Measurements from ENCODE around the gene TLR8. TPM values are rescaled to one million over a fixed set of nuclear protein-coding genes. Genes with fewer than 3 reads are reported as not detected.
A peak's percentile ranks its signal among the peaks of the same experiment; 100 is the strongest.

The TLR8 gene
- total and polyA plus RNA-seq, 10 of the 15 experiments (the other 5 are each of a cell fraction or from before 2014, with no cell fraction given), result 0.04 TPM; not detected in 9

- TF ChIP-seq HSF1 (IDR thresholded peaks at IDR 0.05; ENCODE audit: low read depth, low read length) (no peak), REST (IDR thresholded peaks at IDR 0.05; ENCODE audit: low read depth, low read length) (no peak), NR2C2 (IDR thresholded peaks at IDR 0.05; ENCODE audit: borderline replicate concordance, control insufficient read depth, insufficient read length, low read depth) (no peak), CBX3 (IDR thresholded peaks at IDR 0.05; ENCODE audit: borderline replicate concordance, low read depth) (no peak), TBL1XR1 (IDR thresholded peaks at IDR 0.05; ENCODE audit: low read depth, low read length) (peak; percentile 72; the same call in 1 of the 2 replicates), PKNOX1 (IDR thresholded peaks at IDR 0.05) (peak; percentile 85), RELA (IDR thresholded peaks at IDR 0.05; ENCODE audit: borderline replicate concordance, partially characterized antibody) (no peak), CBX5 (IDR thresholded peaks at IDR 0.05; ENCODE audit: low read depth) (no peak), EP300 (IDR thresholded peaks at IDR 0.05; ENCODE audit: borderline replicate concordance in 1 of 2, control insufficient read depth in 1 of 2, low read depth in 2 of 2, low read length in 2 of 2) (no peak), USF2 (IDR thresholded peaks at IDR 0.05; ENCODE audit: borderline replicate concordance, low read depth, low read length) (no peak), TCF7 (IDR thresholded peaks at IDR 0.05; ENCODE audit: borderline replicate concordance) (0 out of 2 replicates have a peak, but pooled peaks have one; percentile 39), SREBF1 (IDR thresholded peaks at IDR 0.05; ENCODE audit: low read length) (no peak), ZNF274 (IDR thresholded peaks at IDR 0.05; ENCODE audit: insufficient read depth, insufficient read length) (no peak), E2F4 (IDR thresholded peaks at IDR 0.05; ENCODE audit: low read depth, low read length) (no peak), ASH2L (IDR thresholded peaks at IDR 0.05; ENCODE audit: borderline replicate concordance, low read depth) (no peak), CHD2 (IDR thresholded peaks at IDR 0.05; ENCODE audit: borderline replicate concordance, low read depth, low read length) (no peak), SPI1 (IDR thresholded peaks at IDR 0.05; ENCODE audit: borderline replicate concordance, insufficient read depth, low read depth, low read length) (no peak), NKRF (conservative IDR thresholded peaks at IDR 0.05) (no peak), MTA3 (IDR thresholded peaks at IDR 0.05; ENCODE audit: borderline replicate concordance, low read length) (no peak)
Observed at GRCh38 chrX:12946838-12947544, 40.6 kb downstream of the TLR8 start (continued).
